T-helper 17 cell (primary cell): Measurements from ENCODE around the gene NEIL3. TPM values are rescaled to one million over a fixed set of nuclear protein-coding genes. Genes with fewer than 3 reads are reported as not detected.

Experiments
- ATAC-seq: fragments of 150-1000 bp; cut with Tn5 transposase; 2 replicates; pipeline ENCODE4 v1.10.0; 2021; ENCODE audit warnings: mild to moderate bottlenecking, moderate library complexity
- DNase-seq, 3 donors: peaks; one replicate each; pipeline versions ENCODE4 v3.0.0 to v3.0.0-alpha.2; 2020 to 2021
- H3K9me3 ChIP-seq: one replicate; pipeline ENCODE4 v1.7.0; 2013; ENCODE audit warnings: low read length, mild to moderate bottlenecking; ENCODE audit not compliant: control insufficient read depth, poor library complexity, severe bottlenecking
- H3K27ac Mint-ChIP-seq: one replicate; pipeline ENCODE4 v1.8.0; 2022; ENCODE audit warnings: mild to moderate bottlenecking, moderate library complexity, mixed read lengths
- H3K27me3 Mint-ChIP-seq: one replicate; pipeline ENCODE4 v1.8.0; 2022; ENCODE audit warnings: mixed read lengths
- H3K36me3 Mint-ChIP-seq: one replicate; pipeline ENCODE4 v1.8.0; 2022; ENCODE audit warnings: low read depth, mixed read lengths
- H3K4me1 Mint-ChIP-seq: one replicate; pipeline ENCODE4 v1.8.0; 2022; ENCODE audit warnings: mild to moderate bottlenecking, mixed read lengths
- H3K4me3 Mint-ChIP-seq: one replicate; pipeline ENCODE4 v1.8.0; 2022; ENCODE audit warnings: mild to moderate bottlenecking, moderate library complexity, mixed read lengths
- total RNA-seq, 4 donors: library from RNA in 2 of 4; stranded (reverse) in 2 of 4; gene quantifications; one replicate each; pipeline ENCODE4 v1.2.3 and lab custom pipeline; 2022 to 2026

NEIL3 gene
- total RNA-seq, 2 donors from 2014 or later = 0.45 to 2.4 TPM

- H3K4me3 Mint-ChIP-seq = no peak overlapping the region
- peaks cover 26% of the 10 kb centered on the region for H3K4me1 Mint-ChIP-seq
- H3K27ac Mint-ChIP-seq = peak overlapping the region; percentile 82
- H3K9me3 ChIP-seq = no peaks in the 10 kb centered on the region
- ATAC-seq (no peak), DNase-seq (no peak)
- H3K36me3 Mint-ChIP-seq = no peaks in the 10 kb centered on the region
- no peaks in the 10 kb centered on the region for H3K27me3 Mint-ChIP-seq
Observed at GRCh38 chr4:177311589-177311988, 1.9 kb downstream of the NEIL3 start.

- no peak overlapping the region for H3K4me3 Mint-ChIP-seq
- no peaks in the 10 kb centered on the region for H3K27me3 Mint-ChIP-seq
- peaks cover 36% of the 10 kb centered on the region for H3K4me1 Mint-ChIP-seq
- ATAC-seq (no peak), DNase-seq (no peak)
- H3K9me3 ChIP-seq = no peaks in the 10 kb centered on the region
- H3K36me3 Mint-ChIP-seq = no peaks in the 10 kb centered on the region
- no peak overlapping the region for H3K27ac Mint-ChIP-seq
Observed at GRCh38 chr4:177313263-177313662, 3.6 kb downstream of the NEIL3 start.

- Mint-ChIP-seq H3K36me3 (no peaks in the 10 kb centered on the region), H3K27me3 (no peaks in the 10 kb centered on the region), H3K4me1 (peaks cover 42% of the 10 kb centered on the region), H3K27ac (peak overlapping the region; percentile 92), H3K4me3 (peak overlapping the region; percentile 88)
- H3K9me3 ChIP-seq = no peaks in the 10 kb centered on the region
- DNase-seq (no peak), ATAC-seq (peak; percentile 65)
Observed at GRCh38 chr4:177315767-177316464, 6.2 kb downstream of the NEIL3 start.

- H3K36me3 Mint-ChIP-seq = no peaks in the 10 kb centered on the region
Observed at GRCh38 chr4:177320721-177321120, 11.0 kb downstream of the NEIL3 start.

GRCh38 chr4:177321647-177322046, 12.0 kb downstream of the NEIL3 start:
- no peak for ATAC-seq
- Mint-ChIP-seq H3K4me3 (no peak overlapping the region), H3K4me1 (peaks cover 43% of the 10 kb centered on the region), H3K27me3 (no peaks in the 10 kb centered on the region), H3K36me3 (no peaks in the 10 kb centered on the region), H3K27ac (peak overlapping the region; percentile 60)
- no peaks in the 10 kb centered on the region for H3K9me3 ChIP-seq
- DNase-seq = no peak

More at GRCh38 chr4:177320721-177321120, 11.0 kb downstream of the NEIL3 start:
- H3K27me3 Mint-ChIP-seq = no peaks in the 10 kb centered on the region
- H3K4me3 Mint-ChIP-seq = no peak overlapping the region
- DNase-seq = no peak
- peaks cover 51% of the 10 kb centered on the region for H3K4me1 Mint-ChIP-seq
- no peaks in the 10 kb centered on the region for H3K9me3 ChIP-seq
- peak overlapping the region; percentile 85 for H3K27ac Mint-ChIP-seq
- ATAC-seq = no peak

- DNase-seq (no peak), ATAC-seq (no peak)
- H3K36me3 Mint-ChIP-seq = no peaks in the 10 kb centered on the region
- no peaks in the 10 kb centered on the region for H3K9me3 ChIP-seq
- H3K27me3 Mint-ChIP-seq = no peaks in the 10 kb centered on the region
- no peak overlapping the region for H3K4me3 Mint-ChIP-seq
- H3K4me1 Mint-ChIP-seq = peaks cover 37% of the 10 kb centered on the region
- peak overlapping the region; percentile 60 for H3K27ac Mint-ChIP-seq
Observed at GRCh38 chr4:177322266-177322665, 12.6 kb downstream of the NEIL3 start.

- no peak for ATAC-seq
- Mint-ChIP-seq H3K36me3 (no peaks in the 10 kb centered on the region), H3K27me3 (no peaks in the 10 kb centered on the region), H3K4me1 (peaks cover 38% of the 10 kb centered on the region), H3K27ac (no peak overlapping the region), H3K4me3 (no peak overlapping the region)
- no peaks in the 10 kb centered on the region for H3K9me3 ChIP-seq
- no peak for DNase-seq
Observed at GRCh38 chr4:177322881-177323280, 13.2 kb downstream of the NEIL3 start.

GRCh38 chr4:177323416-177323815, 13.7 kb downstream of the NEIL3 start:
- ATAC-seq (no peak), DNase-seq (no peak)
- no peak overlapping the region for H3K4me3 Mint-ChIP-seq
- H3K27me3 Mint-ChIP-seq = no peaks in the 10 kb centered on the region
- H3K4me1 Mint-ChIP-seq = peaks cover 38% of the 10 kb centered on the region
- H3K9me3 ChIP-seq = no peaks in the 10 kb centered on the region
- H3K27ac Mint-ChIP-seq = peak overlapping the region; percentile 24
- H3K36me3 Mint-ChIP-seq = peaks cover under 1% of the 10 kb centered on the region

GRCh38 chr4:177332119-177332518, 22.4 kb downstream of the NEIL3 start:
- ATAC-seq = no peak
- Mint-ChIP-seq H3K36me3 (peaks cover 9% of the 10 kb centered on the region), H3K4me1 (peaks cover 26% of the 10 kb centered on the region)

GRCh38 chr4:177339477-177340374, 30.1 kb downstream of the NEIL3 start:
- Mint-ChIP-seq H3K27me3 (no peaks in the 10 kb centered on the region), H3K27ac (peak overlapping the region; percentile 65), H3K4me1 (peaks cover 11% of the 10 kb centered on the region), H3K4me3 (no peak overlapping the region), H3K36me3 (peaks cover 5% of the 10 kb centered on the region)
- no peaks in the 10 kb centered on the region for H3K9me3 ChIP-seq
- DNase-seq = no peak
- ATAC-seq = peak; percentile 93

More at GRCh38 chr4:177332119-177332518, 22.4 kb downstream of the NEIL3 start:
- Mint-ChIP-seq H3K27me3 (no peaks in the 10 kb centered on the region), H3K27ac (peak overlapping the region; percentile 39), H3K4me3 (no peak overlapping the region)
- DNase-seq = no peak
- H3K9me3 ChIP-seq = peaks cover 2% of the 10 kb centered on the region

GRCh38 chr4:177348348-177348747, 38.7 kb downstream of the NEIL3 start:
- no peaks in the 10 kb centered on the region for H3K27me3 Mint-ChIP-seq
- no peak overlapping the region for H3K4me3 Mint-ChIP-seq
- no peaks in the 10 kb centered on the region for H3K9me3 ChIP-seq
- H3K36me3 Mint-ChIP-seq = no peaks in the 10 kb centered on the region
- DNase-seq (no peak), ATAC-seq (no peak)
- no peaks in the 10 kb centered on the region for H3K4me1 Mint-ChIP-seq
- H3K27ac Mint-ChIP-seq = no peak overlapping the region

GRCh38 chr4:177349191-177349590, 39.5 kb downstream of the NEIL3 start:
- Mint-ChIP-seq H3K36me3 (no peaks in the 10 kb centered on the region), H3K27me3 (no peaks in the 10 kb centered on the region), H3K4me1 (no peaks in the 10 kb centered on the region), H3K4me3 (no peak overlapping the region), H3K27ac (no peak overlapping the region)
- no peak for DNase-seq
- no peak for ATAC-seq
- no peaks in the 10 kb centered on the region for H3K9me3 ChIP-seq

- H3K9me3 ChIP-seq = no peaks in the 10 kb centered on the region
- Mint-ChIP-seq H3K36me3 (no peaks in the 10 kb centered on the region), H3K27me3 (no peaks in the 10 kb centered on the region), H3K4me1 (no peaks in the 10 kb centered on the region), H3K27ac (peak overlapping the region; percentile 6), H3K4me3 (no peak overlapping the region)
- ATAC-seq = no peak
- no peak for DNase-seq
Observed at GRCh38 chr4:177351622-177352244, 42.1 kb downstream of the NEIL3 start.
